NT2/D1 (cell line): ENCODE measurements around the gene MBLAC1.

Experiments used
- DNase-seq: peaks from one replicate; pipeline ENCODE4 v3.0.0-alpha.2; 2011; ENCODE audit warnings: low read depth, low spot score
- H3K27me3 ChIP-seq: 2 replicates; pipeline ENCODE4 v1.6.0; 2011; ENCODE audit warnings: mild to moderate bottlenecking; ENCODE audit not compliant: insufficient read length, insufficient read depth
- H3K36me3 ChIP-seq: 2 replicates; pipeline ENCODE4 v1.6.1; 2011; ENCODE audit warnings: mild to moderate bottlenecking, low read length, mixed read lengths; ENCODE audit not compliant: insufficient read depth, insufficient read length
- H3K4me1 ChIP-seq: 2 replicates; pipeline ENCODE4 v1.5.1; 2011; ENCODE audit not compliant: insufficient read depth, insufficient read length
- H3K4me3 ChIP-seq: 2 replicates; pipeline ENCODE4 v1.5.1; 2011; ENCODE audit warnings: low read depth; ENCODE audit not compliant: insufficient read length
- H3K9ac ChIP-seq: 2 replicates; pipeline ENCODE4 v1.6.0; 2011; ENCODE audit warnings: low read depth; ENCODE audit not compliant: insufficient read length
- H3K9me3 ChIP-seq: 2 replicates; pipeline ENCODE4 v1.5.1; 2011; ENCODE audit warnings: mild to moderate bottlenecking, low read length; ENCODE audit not compliant: insufficient read depth
- SUZ12 ChIP-seq: IDR thresholded peaks from 2 replicates; pipeline ENCODE4 v1.6.1; 2011; ENCODE audit not compliant: insufficient read length, insufficient read depth; ENCODE audit errors: extremely low read depth
- YY1 ChIP-seq: IDR thresholded peaks from 2 replicates; pipeline ENCODE4 v1.6.1; 2011; ENCODE audit not compliant: insufficient read length, insufficient read depth
- ZNF274 ChIP-seq: IDR thresholded peaks from 2 replicates; pipeline ENCODE4 v1.6.1; 2011; ENCODE audit warnings: mild to moderate bottlenecking, low read depth, low read length

MBLAC1 gene

DNA sequence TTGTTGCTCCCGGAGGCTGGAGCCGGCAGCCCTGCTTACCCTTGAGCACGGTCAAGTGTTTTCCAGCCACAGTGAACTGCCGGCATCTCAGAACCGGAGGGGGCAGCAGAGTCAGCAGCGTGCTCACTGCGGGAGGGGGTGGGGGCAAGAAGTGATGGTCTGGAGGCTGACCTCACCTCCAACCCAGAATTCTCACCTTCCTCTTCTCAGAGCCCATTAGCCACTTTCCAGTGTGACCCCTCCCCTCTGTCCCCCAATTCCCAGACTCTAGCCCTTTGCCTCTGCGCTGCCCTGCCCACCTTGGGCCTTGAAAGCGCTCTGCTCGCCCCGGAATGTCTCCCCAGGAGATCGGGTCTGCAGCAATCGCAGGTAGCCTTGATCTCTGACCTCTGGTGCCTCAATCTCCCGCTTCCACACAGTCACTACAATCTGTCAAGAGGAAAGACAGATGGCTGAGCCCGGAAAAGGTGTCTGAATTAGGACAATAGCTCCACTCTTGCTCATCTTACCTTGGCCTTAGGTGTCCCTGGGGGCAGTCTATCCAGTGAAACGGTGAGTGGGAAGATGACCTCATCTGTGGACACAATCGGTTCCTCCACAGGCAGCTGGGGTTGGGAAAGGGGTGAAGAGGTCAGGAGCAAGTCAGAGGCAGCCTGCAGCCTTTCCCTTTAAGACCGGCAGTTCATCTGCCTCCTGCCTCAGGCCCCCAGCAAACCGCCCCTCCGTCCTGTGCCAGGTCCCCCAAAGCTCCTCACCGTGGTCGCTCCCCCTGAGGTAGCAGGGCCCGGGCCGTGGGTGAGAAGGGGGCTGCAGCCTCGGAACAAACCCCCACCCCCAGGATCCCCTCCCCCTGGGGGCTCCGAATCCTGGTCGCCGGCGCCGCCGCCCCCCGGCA, 30.8 kb downstream of the MBLAC1 start:
- Histone ChIP-seq H3K9ac (peak overlapping the region; percentile 92), H3K4me1 (peaks cover 19% of the 10 kb centered on the region), H3K36me3 (peaks cover 44% of the 10 kb centered on the region), H3K27me3 (no peaks in the 10 kb centered on the region), H3K4me3 (peak overlapping the region; percentile 83), H3K9me3 (no peaks in the 10 kb centered on the region)
- DNase-seq, result no peak
- TF ChIP-seq YY1 (no peak), SUZ12 (no peak), ZNF274 (no peak)

DNA sequence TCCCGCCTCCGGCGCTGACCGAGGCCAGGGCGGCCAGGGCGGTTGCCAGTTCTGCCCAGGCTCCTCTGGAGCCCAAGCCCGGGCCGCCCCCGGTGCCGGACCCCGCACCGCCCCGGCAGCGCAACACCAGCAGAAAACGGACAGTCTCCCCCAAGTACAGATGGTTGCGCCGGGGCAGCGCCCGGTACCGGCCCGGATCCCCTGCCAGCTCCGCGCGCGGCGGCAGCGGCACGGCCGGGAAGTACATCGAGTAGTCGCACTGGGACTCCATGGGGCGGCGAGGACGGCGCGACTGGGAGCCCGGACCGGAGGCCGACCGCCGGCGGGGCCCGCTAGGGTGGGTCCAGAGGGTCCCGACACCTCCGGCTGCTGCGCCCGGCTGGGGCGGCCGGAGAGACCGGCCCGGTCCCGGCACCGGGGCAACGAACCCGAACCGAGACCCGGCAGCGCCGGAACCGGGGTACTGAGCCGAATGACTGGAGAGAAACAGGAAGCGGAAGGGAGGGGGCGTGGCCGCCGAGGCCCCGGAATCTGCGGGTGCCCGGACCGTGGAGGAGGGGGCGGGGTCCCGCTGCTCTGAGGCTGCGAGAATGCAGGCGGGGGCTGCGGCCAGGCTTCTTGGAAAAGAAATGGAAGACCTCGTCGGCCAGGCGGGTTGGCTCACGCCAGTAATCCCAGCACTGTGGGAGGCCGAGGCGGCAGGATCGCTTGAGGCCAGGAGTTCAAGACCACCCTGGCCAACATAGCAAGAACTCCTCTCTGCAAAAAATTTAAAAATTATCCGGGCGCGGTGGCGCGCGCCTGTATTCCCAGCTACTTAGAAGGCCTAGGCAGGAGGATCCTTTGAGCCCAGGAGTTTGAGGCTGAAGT, 31.7 kb downstream of the MBLAC1 start, which contains the start of gene TRAPPC14:
Gene TRAPPC14, minus strand, starts transcription at position 495 of the 870 bp plus-strand sequence. Its CDS starts 224 bp downstream, at position 271.
- TF ChIP-seq ZNF274 (no peak), YY1 (no peak), SUZ12 (no peak)
- Histone ChIP-seq H3K27me3 (no peaks in the 10 kb centered on the region), H3K4me1 (peaks cover 23% of the 10 kb centered on the region), H3K9ac (peak within 1 kb of the TSS; percentile 92), H3K36me3 (peaks cover 37% of the 10 kb centered on the region), H3K4me3 (peak within 1 kb of the TSS; percentile 83), H3K9me3 (no peaks in the 10 kb centered on the region)
- DNase-seq, result peak; percentile 95

DNA sequence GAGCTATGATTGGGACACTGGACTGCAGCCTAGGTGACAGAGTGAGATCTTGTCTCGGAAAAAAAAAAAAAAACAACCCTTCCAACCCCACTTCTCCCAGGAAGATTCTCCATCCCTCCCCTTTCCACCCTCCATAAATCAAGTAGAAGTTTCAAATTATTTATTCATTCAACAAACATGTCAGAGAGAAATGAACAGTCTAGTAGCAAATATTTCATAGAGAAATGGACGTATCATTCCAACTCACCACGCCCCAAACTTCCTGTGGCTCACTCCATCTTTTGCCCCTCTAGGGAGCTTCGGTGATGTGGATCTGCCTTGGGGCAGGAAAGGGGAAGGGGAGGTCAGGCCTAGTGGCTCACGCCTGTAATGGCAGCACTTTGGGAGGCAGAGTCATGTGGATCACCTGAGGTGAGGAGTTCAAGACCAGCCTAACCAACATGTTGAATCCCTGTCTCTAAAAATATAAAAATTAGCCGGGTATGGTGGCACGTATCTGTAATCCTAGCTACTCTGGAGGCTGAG, 32.4 kb downstream of the MBLAC1 start:
- peaks cover 32% of the 10 kb centered on the region for H3K36me3 ChIP-seq
- H3K4me1 ChIP-seq, result peaks cover 23% of the 10 kb centered on the region
- DNase-seq, result no peak
- H3K9me3 ChIP-seq, result no peaks in the 10 kb centered on the region
- no peak for TF ChIP-seq SUZ12
- no peak for TF ChIP-seq ZNF274
- TF ChIP-seq YY1, result no peak
- peak overlapping the region; percentile 22 for H3K4me3 ChIP-seq
- peak overlapping the region; percentile 92 for H3K9ac ChIP-seq
- H3K27me3 ChIP-seq, result no peaks in the 10 kb centered on the region

DNA sequence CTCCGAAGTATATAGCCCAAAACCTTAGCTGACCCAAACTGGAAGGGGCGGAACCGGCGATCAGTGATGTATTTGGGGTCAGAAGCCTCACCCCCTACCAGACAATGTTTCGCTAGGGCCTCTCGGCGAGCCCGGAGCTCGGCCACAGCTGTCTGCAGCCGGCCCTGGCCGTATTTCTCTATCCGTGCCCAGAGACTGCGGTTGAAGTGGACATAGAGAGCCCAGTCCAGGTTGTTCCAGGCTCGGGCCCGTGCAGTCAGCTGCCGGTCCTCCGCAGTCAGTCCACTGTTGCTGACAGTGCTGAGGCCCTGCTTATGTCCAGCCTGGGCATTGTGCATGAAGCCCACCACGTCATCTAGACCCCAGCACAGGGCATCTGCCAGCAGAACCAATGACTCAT, 33.3 kb downstream of the MBLAC1 start:
- H3K4me3 ChIP-seq, result no peak overlapping the region
- peaks cover 23% of the 10 kb centered on the region for H3K4me1 ChIP-seq
- no peak overlapping the region for H3K9ac ChIP-seq
- no peaks in the 10 kb centered on the region for H3K9me3 ChIP-seq
- no peak for DNase-seq
- H3K36me3 ChIP-seq, result peaks cover 23% of the 10 kb centered on the region
- no peak for TF ChIP-seq ZNF274
- TF ChIP-seq SUZ12, result no peak
- TF ChIP-seq YY1, result no peak
- H3K27me3 ChIP-seq, result no peaks in the 10 kb centered on the region

DNA sequence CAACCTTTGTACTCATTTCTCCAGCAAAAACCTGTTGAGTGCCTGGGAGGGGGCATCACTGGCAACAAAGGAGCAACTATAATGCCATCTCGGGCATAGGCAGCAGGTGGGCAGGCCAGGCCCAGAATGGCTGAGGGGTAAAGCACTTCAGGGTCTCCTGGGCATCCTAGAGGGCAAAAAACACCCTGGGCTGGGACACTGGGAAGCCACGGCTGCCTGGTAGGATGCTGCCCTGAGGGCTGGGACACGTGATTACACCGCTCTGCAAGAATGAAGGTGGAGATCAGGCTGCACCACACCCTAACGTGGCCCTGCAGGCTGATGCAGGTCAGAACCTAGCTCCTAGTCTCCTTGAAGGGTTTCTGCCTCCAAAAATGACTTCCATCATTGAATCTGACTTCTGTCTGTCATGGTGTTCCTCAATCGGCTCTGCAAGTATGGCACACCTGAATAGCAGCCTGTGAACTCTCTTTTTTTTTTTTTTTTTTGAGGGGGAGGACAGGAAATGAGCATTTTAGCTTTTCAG, 36.3 kb downstream of the MBLAC1 start:
- H3K36me3 ChIP-seq, result peaks cover 2% of the 10 kb centered on the region
- H3K4me3 ChIP-seq, result no peak overlapping the region
- TF ChIP-seq ZNF274 (no peak), SUZ12 (no peak), YY1 (no peak)
- no peaks in the 10 kb centered on the region for H3K9me3 ChIP-seq
- peaks cover 12% of the 10 kb centered on the region for H3K4me1 ChIP-seq
- peak overlapping the region; percentile 5 for H3K9ac ChIP-seq
- DNase-seq, result no peak
- peaks cover 13% of the 10 kb centered on the region for H3K27me3 ChIP-seq

DNA sequence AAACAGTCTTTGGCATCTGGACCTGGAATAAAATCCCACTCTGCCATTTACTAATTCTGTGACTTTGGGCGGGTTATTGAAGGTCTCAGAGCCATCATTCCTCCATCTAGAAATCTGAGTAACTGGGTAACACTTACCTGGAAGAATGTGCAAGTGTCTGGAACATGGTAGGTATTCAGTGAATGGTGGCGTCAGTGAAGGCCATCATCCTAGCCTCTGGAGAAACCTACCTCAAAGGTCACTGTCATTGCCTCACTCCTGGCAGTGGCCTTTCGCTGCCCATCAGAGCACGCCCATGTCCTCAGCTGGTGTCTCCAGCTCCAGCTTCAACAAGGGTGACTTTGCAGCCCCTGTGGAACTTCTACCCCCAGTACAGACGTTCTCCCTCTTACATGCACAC, 37.1 kb downstream of the MBLAC1 start:
- Histone ChIP-seq H3K4me3 (no peak overlapping the region), H3K9ac (no peak overlapping the region), H3K9me3 (no peaks in the 10 kb centered on the region), H3K36me3 (peaks cover 2% of the 10 kb centered on the region), H3K4me1 (peaks cover 12% of the 10 kb centered on the region), H3K27me3 (peaks cover 13% of the 10 kb centered on the region)
- DNase-seq, result no peak
- TF ChIP-seq YY1, result no peak
- no peak for TF ChIP-seq SUZ12
- TF ChIP-seq ZNF274, result no peak
